Calu3 (cell line): ENCODE data around the gene LAMB3. TPM values are rescaled to one million over a fixed set of nuclear protein-coding genes. Genes with fewer than 3 reads are reported as not detected.

Source experiments
- BruUV-seq: library from RNA; stranded (reverse); fragments of 400-500 nt; replicated peaks from 2 replicates; lab custom pipeline; 2021; lab: Mats Ljungman, UMichigan
- CTCF ChIA-PET: fragments of 300-600 bp; sonication (Branson Sonifier 250); formaldehyde crosslinking; loops from one replicate; lab custom pipeline; 2022; ENCODE audit warnings: antibody characterized with exemption; lab: Charles Lee
- DNase-seq: peaks from one replicate; pipeline ENCODE4 v3.0.0; 2022
- H3K27ac Mint-ChIP-seq: one replicate; pipeline ENCODE4 v1.8.0; 2022; ENCODE audit warnings: mixed read lengths; ENCODE audit not compliant: unreplicated experiment
- H3K27me3 Mint-ChIP-seq: one replicate; pipeline ENCODE4 v1.8.0; 2022; ENCODE audit warnings: mixed read lengths; ENCODE audit not compliant: unreplicated experiment
- H3K36me3 Mint-ChIP-seq: one replicate; pipeline ENCODE4 v1.8.0; 2022; ENCODE audit warnings: mild to moderate bottlenecking, moderate library complexity, mixed read lengths; ENCODE audit not compliant: insufficient read depth, unreplicated experiment
- H3K4me1 Mint-ChIP-seq: one replicate; pipeline ENCODE4 v1.8.0; 2022; ENCODE audit warnings: mild to moderate bottlenecking, low read depth, mixed read lengths; ENCODE audit not compliant: unreplicated experiment
- H3K4me3 Mint-ChIP-seq: one replicate; pipeline ENCODE4 v1.8.0; 2022; ENCODE audit warnings: mild to moderate bottlenecking, low read depth, moderate library complexity, mixed read lengths; ENCODE audit not compliant: unreplicated experiment
- H3K9me3 Mint-ChIP-seq: one replicate; pipeline ENCODE4 v1.8.0; 2022; ENCODE audit warnings: low read depth, mixed read lengths; ENCODE audit not compliant: unreplicated experiment
- intact Hi-C: fragments of 100-400 bp; cut with micrococcal nuclease; formaldehyde crosslinking; loops from one replicate; pipeline ENCODE4 v1.10.0; 2022; ENCODE audit not compliant: unreplicated experiment
- total RNA-seq: library from RNA; stranded (reverse); gene quantifications from 2 replicates; pipeline ENCODE4 v1.2.3, GENCODE V29; 2022
- TF ChIP-seq, protein P1 (sequence below): fragments of 200-600 bp; IDR thresholded peaks from one replicate; pipeline ENCODE4 v1.8.0; 2022; ENCODE audit warnings: antibody characterized with exemption; ENCODE audit not compliant: unreplicated experiment

The LAMB3 gene
- total RNA-seq, 1 experiment from 2014 or later = 331 TPM

DNA sequence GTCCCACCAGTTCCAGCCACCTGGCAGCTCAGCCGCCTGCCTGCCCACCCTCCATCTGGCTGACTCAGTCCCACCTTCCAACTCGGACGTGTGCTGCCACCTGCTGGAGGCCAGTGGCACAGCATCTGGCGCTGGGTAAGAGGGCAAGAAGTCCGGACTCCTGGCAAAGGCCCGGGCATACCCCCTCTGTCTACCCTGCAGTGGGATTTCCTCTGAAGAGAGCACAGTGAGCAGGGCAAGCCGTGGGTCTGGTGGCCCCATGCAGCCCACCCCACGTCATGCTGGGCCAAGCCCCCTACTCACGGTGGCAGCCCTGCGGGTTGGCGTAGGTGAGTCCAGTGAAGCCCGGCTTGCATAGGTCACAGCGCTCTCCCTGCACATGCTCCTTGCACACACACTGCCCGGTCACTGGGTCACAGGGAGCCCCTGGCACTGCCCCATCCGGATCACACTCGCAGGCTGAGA, 24.5 kb downstream of the LAMB3 start:
- Mint-ChIP-seq H3K27ac (peak overlapping the region; percentile 34), H3K4me1 (no peaks in the 10 kb centered on the region), H3K4me3 (no peak overlapping the region), H3K27me3 (no peaks in the 10 kb centered on the region), H3K9me3 (no peaks in the 10 kb centered on the region), H3K36me3 (peaks cover 73% of the 10 kb centered on the region)
- intact Hi-C loops = loop anchor here (5.0 kb wide), 1 partner anchor 50 kb away; no protein-coding TSS in a partner anchor
- peak; percentile 82 for DNase-seq
- CTCF ChIA-PET = interaction anchor here (0.9 to 1.7 kb wide), 2 partner anchors 27 to 58 kb away, joined by 3 to 5 read pairs; no protein-coding TSS in a partner anchor
- TF ChIP-seq, protein P1, sequence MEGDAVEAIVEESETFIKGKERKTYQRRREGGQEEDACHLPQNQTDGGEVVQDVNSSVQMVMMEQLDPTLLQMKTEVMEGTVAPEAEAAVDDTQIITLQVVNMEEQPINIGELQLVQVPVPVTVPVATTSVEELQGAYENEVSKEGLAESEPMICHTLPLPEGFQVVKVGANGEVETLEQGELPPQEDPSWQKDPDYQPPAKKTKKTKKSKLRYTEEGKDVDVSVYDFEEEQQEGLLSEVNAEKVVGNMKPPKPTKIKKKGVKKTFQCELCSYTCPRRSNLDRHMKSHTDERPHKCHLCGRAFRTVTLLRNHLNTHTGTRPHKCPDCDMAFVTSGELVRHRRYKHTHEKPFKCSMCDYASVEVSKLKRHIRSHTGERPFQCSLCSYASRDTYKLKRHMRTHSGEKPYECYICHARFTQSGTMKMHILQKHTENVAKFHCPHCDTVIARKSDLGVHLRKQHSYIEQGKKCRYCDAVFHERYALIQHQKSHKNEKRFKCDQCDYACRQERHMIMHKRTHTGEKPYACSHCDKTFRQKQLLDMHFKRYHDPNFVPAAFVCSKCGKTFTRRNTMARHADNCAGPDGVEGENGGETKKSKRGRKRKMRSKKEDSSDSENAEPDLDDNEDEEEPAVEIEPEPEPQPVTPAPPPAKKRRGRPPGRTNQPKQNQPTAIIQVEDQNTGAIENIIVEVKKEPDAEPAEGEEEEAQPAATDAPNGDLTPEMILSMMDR = peak; percentile 88
- no TSS peak for BruUV-seq

DNA sequence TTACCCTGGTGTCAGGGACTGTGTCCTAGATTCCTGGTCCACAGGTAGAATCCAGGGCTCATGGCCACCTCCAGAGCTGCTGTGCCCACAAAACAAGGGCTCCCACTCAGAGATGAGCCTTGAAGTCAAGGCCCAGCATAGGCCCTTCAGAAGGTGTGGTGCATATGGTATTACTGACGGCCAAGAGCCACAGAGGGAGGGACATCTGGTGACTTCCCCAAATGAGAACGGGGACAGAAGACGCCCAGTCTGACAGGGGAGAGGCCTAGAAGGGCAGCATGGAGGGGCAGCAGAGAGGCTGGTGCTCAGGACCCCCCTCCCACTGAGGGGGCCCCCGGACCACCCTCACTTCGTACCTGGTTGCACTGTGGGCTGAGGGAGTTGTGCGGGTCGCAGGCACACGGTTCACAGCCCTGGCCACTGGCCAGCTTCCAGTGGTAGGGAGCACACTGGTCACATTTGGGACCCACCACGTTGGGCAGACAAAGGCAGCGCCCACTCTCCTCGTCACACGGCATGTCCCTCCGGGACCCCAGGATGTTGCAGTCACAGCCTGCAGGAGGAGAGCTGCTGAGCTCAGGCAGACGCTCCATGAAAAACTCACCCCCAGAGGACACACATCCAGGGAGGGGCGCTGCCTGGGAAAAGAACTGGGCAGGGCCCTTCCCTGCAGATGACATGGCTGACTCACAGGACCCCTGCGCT, 25.0 kb downstream of the LAMB3 start:
- Mint-ChIP-seq H3K27ac (peak overlapping the region; percentile 34), H3K4me1 (no peaks in the 10 kb centered on the region), H3K36me3 (peaks cover 68% of the 10 kb centered on the region), H3K9me3 (no peaks in the 10 kb centered on the region), H3K27me3 (no peaks in the 10 kb centered on the region), H3K4me3 (no peak overlapping the region)
- TF ChIP-seq, protein P1 = no peak
- BruUV-seq = no TSS peak
- intact Hi-C loops = loop anchor here (5.0 kb wide), 1 partner anchor 50 kb away; no protein-coding TSS in a partner anchor
- DNase-seq = no peak
- CTCF ChIA-PET = interaction anchor here (0.9 to 1.7 kb wide), 2 partner anchors 26 to 58 kb away, joined by 3 to 5 read pairs; no protein-coding TSS in a partner anchor

DNA sequence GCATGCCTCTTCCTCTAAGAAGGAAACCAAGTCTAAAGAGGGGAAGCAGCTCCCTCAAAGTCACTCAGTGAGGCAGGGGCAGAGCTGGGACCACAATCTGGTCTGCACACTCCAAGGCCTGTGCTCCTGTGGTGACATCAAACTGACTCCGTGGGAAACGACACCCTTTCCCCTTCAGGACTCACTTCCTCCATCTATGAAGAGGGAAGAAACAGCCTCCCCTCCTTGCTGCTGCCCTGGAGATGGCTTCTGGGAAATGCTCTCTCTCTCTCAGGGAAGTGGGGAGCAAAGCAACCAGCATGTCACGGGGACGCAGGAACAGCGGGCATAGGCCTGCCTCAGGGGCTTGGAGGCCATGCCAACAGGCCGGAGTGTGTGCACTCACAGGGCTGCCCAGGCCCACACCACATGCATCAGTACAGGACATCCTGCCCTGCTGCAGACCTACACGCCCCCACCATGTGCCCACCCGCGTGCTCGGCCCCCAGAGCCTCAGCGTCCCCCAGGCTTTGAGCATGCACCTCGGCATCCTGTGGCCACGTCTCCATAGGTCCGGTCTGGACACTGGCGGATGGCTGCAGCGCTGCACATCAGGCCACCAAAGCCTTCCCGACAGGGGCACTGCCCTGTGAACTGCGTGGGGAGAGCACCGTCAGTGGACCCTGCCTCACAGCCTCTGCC, 25.7 kb downstream of the LAMB3 start:
- intact Hi-C loops = loop anchor here (5.0 kb wide), 1 partner anchor 49 kb away; no protein-coding TSS in a partner anchor
- no TSS peak for BruUV-seq
- TF ChIP-seq, protein P1 = no peak
- DNase-seq = no peak
- Mint-ChIP-seq H3K27ac (no peak overlapping the region), H3K4me3 (no peak overlapping the region), H3K27me3 (no peaks in the 10 kb centered on the region), H3K36me3 (peaks cover 66% of the 10 kb centered on the region), H3K9me3 (no peaks in the 10 kb centered on the region), H3K4me1 (no peaks in the 10 kb centered on the region)
- CTCF ChIA-PET = interaction anchor here (1.7 kb wide), 1 partner anchor 25 kb away, joined by 5 read pairs; no protein-coding TSS in a partner anchor

DNA sequence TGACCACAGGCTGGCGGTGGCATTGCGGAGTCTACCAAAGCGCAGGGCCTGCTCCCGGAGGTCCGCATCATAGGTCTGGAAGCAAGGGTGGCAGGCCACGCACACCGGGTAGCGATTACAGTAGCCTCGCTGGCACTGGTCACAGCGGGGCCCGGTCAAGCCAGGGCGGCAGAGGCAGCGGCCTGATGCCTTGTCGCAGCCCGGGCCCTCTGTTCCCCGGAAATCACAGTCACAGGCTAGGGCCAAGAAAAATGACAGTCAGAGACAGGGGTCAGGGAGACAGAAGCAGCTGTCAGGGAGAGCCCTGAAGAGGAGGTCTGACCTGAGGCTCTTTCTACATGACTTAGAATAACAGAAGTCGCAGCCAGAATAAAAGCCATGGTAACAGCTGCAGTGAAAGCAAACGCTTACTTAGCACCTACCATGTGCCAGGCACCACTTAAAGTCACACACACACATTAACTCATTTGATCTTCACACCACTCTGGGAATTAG, 26.4 kb downstream of the LAMB3 start:
- no peak overlapping the region for H3K4me3 Mint-ChIP-seq
- peaks cover 66% of the 10 kb centered on the region for H3K36me3 Mint-ChIP-seq
- intact Hi-C loops = loop anchor here (5.0 kb wide), 1 partner anchor 49 kb away; no protein-coding TSS in a partner anchor
- TF ChIP-seq, protein P1 = no peak
- BruUV-seq = no TSS peak
- CTCF ChIA-PET = no interaction called here
- DNase-seq = no peak
- H3K4me1 Mint-ChIP-seq = no peaks in the 10 kb centered on the region
- H3K9me3 Mint-ChIP-seq = no peaks in the 10 kb centered on the region
- H3K27ac Mint-ChIP-seq = no peak overlapping the region
- no peaks in the 10 kb centered on the region for H3K27me3 Mint-ChIP-seq
